GM12801 (cell line): ENCODE measurements around the gene DSG3.

Source experiments
- TF ChIP-seq, protein P1 (sequence below): IDR thresholded peaks from one replicate; pipeline ENCODE4 v1.5.1; 2011; ENCODE audit warnings: control low read depth; ENCODE audit not compliant: insufficient read length; ENCODE audit errors: extremely low read depth

Gene DSG3

GRCh38 chr18:31510319-31510718, 62.8 kb downstream of the DSG3 start:
- TF ChIP-seq, protein P1, sequence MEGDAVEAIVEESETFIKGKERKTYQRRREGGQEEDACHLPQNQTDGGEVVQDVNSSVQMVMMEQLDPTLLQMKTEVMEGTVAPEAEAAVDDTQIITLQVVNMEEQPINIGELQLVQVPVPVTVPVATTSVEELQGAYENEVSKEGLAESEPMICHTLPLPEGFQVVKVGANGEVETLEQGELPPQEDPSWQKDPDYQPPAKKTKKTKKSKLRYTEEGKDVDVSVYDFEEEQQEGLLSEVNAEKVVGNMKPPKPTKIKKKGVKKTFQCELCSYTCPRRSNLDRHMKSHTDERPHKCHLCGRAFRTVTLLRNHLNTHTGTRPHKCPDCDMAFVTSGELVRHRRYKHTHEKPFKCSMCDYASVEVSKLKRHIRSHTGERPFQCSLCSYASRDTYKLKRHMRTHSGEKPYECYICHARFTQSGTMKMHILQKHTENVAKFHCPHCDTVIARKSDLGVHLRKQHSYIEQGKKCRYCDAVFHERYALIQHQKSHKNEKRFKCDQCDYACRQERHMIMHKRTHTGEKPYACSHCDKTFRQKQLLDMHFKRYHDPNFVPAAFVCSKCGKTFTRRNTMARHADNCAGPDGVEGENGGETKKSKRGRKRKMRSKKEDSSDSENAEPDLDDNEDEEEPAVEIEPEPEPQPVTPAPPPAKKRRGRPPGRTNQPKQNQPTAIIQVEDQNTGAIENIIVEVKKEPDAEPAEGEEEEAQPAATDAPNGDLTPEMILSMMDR = no peak

DNA sequence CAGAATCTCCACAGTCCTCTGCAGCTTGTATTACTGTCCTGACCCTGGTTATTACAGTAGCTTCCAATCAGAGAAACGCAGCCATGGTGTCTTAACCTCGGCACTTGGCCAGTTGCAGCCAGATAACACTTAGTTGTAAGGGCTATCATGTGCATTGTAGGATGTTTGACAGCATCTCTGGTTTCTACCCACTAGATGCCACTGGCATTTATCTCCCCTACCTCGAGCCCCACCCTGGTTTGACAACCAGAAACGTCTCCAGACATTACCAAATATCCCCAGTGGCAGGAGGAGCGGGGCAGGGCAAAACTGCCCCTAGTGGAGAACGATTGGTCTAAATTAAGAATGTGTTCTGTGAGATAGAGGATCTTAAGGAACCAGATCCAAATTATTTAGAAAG, 63.6 kb downstream of the DSG3 start:
- TF ChIP-seq, protein P1 = no peak

- TF ChIP-seq, protein P1 = no peak
Observed at GRCh38 chr18:31512203-31512764, 64.7 kb downstream of the DSG3 start.

GRCh38 chr18:31513189-31513935, 65.8 kb downstream of the DSG3 start:
- TF ChIP-seq, protein P1 = no peak

DNA sequence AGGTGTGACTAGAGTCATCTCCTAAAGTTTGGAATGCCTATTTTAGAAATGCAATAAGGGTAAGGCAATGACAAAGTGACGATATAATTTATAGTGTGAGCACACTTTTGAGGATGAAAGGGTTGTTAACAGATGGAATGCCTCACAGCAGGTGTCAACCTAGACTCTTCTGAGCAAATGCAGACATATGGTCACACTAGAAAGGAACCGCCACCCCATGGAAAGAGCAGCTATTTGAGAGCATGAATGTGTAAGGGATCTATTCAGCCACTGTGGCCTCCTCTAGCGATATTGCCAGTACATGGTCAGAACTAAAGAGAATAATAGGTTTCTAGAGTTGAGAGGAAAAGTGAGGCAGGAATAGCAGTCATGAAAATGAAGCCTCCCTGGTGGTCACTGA, 68.9 kb downstream of the DSG3 start:
- TF ChIP-seq, protein P1 = no peak

DNA sequence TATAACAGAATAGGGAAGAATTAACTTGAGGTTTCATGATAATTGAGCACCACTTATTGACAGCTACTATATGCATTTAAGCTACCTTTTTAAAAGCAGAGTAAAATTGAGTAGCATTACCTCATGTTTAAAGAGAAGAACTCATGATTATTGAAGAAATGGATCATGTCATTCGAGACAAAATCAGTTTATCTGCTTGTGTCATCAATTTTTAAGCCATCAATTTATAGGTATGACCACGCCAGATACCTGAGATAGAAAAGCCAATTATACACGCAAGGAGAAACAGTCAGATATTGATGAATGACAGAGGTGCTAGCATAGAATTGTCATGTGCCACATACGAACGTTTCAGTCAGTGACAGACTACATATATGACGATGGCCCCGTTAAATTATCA, 78.8 kb downstream of the DSG3 start:
- TF ChIP-seq, protein P1 = no peak
